GM12801 (cell line): ENCODE measurements around the gene PRELP.

ENCODE experiments used
- CTCF ChIP-seq: IDR thresholded peaks from one replicate; pipeline ENCODE4 v1.5.1; 2011; ENCODE audit warnings: control low read depth; ENCODE audit not compliant: insufficient read length; ENCODE audit errors: extremely low read depth

The PRELP gene

GRCh38 chr1:203475012-203475981, at the start of gene PRELP:
Gene PRELP, plus strand, starts transcription at chr1:203475806. Its CDS starts 7,379 bp downstream, at chr1:203483185.
- TF ChIP-seq CTCF: no peak

DNA sequence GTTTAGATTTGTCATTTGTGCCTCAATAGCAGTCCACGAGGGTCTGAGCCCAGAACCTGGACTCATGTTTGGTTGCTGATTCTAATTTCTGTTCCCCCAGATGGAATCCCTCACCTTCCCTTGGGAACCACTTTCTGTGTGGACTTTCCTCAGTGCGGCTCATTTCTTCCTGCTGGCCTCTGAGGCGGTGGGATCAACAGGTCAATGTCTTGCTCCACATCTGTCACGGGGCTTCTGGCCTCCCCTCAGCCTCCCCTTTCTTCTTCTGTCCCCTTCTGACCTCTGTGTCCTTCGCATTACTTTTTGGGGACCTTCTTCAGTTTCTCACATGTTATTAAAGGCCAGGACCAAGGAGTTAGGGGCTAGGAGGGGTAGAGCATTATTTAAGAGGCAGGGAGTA, 49.2 kb upstream of the PRELP start:
- TF ChIP-seq CTCF: no peak

DNA sequence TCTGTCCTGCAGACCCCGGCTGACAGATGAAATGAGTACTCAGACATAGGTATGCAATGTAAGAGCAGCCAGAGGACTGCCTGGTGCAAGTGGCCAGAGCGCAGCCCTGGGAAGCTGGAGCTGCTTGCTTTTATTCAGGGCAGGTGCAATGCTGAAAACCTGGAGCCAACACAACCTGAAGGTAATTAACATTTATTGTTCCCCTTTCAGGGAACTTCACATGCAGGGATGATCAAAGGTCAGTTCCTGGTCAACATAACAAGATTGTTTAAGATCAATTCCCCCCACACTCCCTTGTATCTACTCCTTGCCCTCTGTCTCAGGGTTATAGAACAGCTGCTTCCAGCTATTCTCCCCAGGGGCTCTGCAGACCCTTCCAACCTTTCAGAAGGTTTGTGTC, 48.7 kb upstream of the PRELP start:
- TF ChIP-seq CTCF: no peak

DNA sequence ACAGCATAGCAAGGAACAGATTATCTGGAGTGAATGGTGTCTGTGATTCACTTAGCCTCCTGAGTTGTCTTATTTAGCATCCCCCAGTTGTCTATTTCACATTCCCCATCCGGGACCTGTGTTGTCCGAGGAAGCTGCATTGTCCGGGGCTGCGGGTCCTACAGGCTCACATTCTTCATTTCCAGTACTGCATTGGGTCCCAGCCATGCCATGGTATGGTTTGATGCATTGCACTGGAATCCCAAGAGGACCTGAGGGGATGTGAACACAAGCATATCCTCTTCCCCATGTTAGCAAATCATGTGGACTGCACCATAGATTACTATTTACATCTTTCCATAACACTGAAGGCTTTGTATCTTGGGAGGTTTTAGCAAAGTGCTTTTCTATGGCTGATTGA, 48.2 kb upstream of the PRELP start:
- TF ChIP-seq CTCF: no peak

GRCh38 chr1:203428981-203429599, 46.5 kb upstream of the PRELP start:
- no peak for TF ChIP-seq CTCF

DNA sequence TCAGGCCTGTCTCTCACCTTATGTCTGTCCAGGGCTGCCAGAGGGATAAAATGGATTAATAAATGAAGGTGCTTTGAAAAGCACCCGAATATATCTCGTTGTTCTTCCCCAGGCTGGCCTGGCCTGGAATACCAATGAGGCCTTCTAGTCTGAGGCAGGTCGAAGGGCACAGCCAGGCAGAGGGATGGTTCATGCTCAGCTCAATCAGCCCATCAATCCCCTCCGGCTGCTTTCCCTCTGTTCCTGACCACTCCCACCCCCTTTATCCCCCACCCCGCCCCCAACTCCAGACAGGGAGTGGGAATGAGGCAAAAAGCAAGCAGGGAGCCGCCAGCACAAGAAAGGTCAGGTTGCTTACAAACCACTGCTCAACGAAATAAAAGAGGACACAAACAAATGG, 40.0 kb upstream of the PRELP start:
- TF ChIP-seq CTCF: no peak

DNA sequence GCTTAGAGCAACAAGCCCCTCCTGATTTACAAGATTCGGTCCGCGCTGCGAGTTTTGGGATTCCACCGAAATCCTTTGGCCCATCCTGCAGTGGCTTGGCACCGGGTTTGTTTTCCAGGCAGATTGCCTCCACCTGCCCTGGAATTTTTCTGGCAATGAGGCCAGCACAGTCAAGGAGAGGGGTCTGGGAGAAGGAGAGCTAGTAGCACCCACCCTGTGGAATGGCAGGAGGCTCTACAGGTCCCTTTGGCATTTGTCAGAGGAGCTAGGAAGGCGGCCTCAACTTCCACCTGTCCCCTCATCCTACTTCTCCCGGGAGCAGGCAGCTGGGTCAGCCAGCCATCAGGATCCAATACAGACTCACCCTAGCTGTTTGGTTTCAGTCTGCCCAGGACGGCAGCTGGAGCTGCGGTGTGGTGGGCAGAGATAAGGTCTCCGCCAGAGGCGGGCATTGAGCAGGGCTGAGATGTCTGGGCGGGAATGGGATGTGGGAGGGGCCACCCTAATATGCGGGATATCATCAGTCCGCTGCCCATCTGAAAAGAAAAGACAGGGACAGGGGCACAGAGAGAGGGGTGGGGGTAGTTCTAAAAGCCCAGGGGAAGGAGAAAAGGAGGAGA, 37.8 kb upstream of the PRELP start:
- TF ChIP-seq CTCF: no peak
